Measurements from ENCODE around the gene B4GALT7. TPM values are rescaled to one million over a fixed set of nuclear protein-coding genes. Genes with fewer than 3 reads are reported as not detected.

The B4GALT7 gene
- total and polyA plus RNA-seq, 2 donors, result 14.3 to 29.4 TPM

- Histone ChIP-seq H3K36me3 (ENCODE audit: insufficient read depth) (no peaks in the 10 kb centered on the region), H3K27ac (ENCODE audit: low read depth) (no peak overlapping the region)
Measured at GRCh38 chr5:177600508-177601018, 631 bp downstream of the B4GALT7 start.

DNA sequence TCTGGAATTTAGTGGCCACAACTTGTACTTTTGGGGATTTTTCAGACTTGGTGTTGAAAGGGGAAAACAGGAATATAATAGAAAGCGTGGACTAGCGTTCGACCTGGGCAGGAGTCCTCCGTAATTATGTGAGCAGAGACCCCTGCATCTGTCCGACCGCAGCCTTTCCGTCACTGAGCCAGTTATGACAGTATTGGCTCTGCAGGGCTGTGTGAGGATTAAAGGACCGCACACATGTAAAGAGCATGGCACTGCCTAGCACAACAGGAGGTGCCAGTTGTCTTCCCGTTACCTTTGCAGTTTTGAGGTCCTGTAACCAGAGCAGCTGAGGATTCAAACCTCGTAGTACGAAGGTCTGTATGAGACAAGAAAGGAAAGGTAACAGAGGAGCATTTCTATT lies 1.2 kb downstream of the B4GALT7 start:
- Histone ChIP-seq H3K4me3 (ENCODE audit: low read depth, low read length) (no peak overlapping the region), H3K4me1 (ENCODE audit: insufficient read depth) (no peaks in the 10 kb centered on the region), H3K27ac (ENCODE audit: low read depth) (no peak overlapping the region), H3K36me3 (ENCODE audit: insufficient read depth) (no peaks in the 10 kb centered on the region)
- no peak for DNase-seq (ENCODE audit: extremely low spot score)
- WGBS, result 92% methylated on average over 11 of the region's 11 CpGs

More at GRCh38 chr5:177600508-177601018, 631 bp downstream of the B4GALT7 start:
- Histone ChIP-seq H3K4me1 (ENCODE audit: insufficient read depth) (no peaks in the 10 kb centered on the region), H3K4me3 (ENCODE audit: low read depth, low read length) (peak overlapping the region; percentile 81)
- no peak for DNase-seq (ENCODE audit: extremely low spot score)
- 4% methylated on average over 16 of the region's 16 CpGs for WGBS

GRCh38 chr5:177601577-177602457 lies 1.9 kb downstream of the B4GALT7 start:
- Histone ChIP-seq H3K36me3 (ENCODE audit: insufficient read depth) (no peaks in the 10 kb centered on the region), H3K27ac (ENCODE audit: low read depth) (no peak overlapping the region), H3K4me3 (ENCODE audit: low read depth, low read length) (no peak overlapping the region), H3K4me1 (ENCODE audit: insufficient read depth) (no peaks in the 10 kb centered on the region)
- 86% methylated on average over 13 of the region's 13 CpGs for WGBS
- no peak for DNase-seq (ENCODE audit: extremely low spot score)

- Histone ChIP-seq H3K4me1 (ENCODE audit: insufficient read depth) (no peaks in the 10 kb centered on the region), H3K4me3 (ENCODE audit: low read depth, low read length) (no peak overlapping the region), H3K36me3 (ENCODE audit: insufficient read depth) (no peaks in the 10 kb centered on the region), H3K27ac (ENCODE audit: low read depth) (no peak overlapping the region)
- 89% methylated on average over 4 of the region's 4 CpGs for WGBS
- DNase-seq (ENCODE audit: extremely low spot score), result no peak
Measured at GRCh38 chr5:177602458-177602830, 2.5 kb downstream of the B4GALT7 start.

GRCh38 chr5:177603631-177604030 lies 3.7 kb downstream of the B4GALT7 start:
- no peak overlapping the region for H3K4me3 ChIP-seq (ENCODE audit: low read depth, low read length)
- 79% methylated on average over 8 of the region's 8 CpGs for WGBS
- no peak overlapping the region for H3K27ac ChIP-seq (ENCODE audit: low read depth)
- no peaks in the 10 kb centered on the region for H3K36me3 ChIP-seq (ENCODE audit: insufficient read depth)
- no peak for DNase-seq (ENCODE audit: extremely low spot score)
- H3K4me1 ChIP-seq (ENCODE audit: insufficient read depth), result no peaks in the 10 kb centered on the region

DNA sequence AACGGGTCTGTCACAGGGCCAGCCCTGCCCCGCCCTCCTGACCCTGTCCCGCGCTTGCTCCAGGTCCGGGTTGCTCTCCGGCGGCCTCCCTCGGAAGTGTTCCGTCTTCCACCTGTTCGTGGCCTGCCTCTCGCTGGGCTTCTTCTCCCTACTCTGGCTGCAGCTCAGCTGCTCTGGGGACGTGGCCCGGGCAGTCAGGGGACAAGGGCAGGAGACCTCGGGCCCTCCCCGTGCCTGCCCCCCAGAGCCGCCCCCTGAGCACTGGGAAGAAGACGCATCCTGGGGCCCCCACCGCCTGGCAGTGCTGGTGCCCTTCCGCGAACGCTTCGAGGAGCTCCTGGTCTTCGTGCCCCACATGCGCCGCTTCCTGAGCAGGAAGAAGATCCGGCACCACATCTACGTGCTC lies 4.2 kb downstream of the B4GALT7 start:
- Histone ChIP-seq H3K4me1 (ENCODE audit: insufficient read depth) (no peaks in the 10 kb centered on the region), H3K36me3 (ENCODE audit: insufficient read depth) (no peaks in the 10 kb centered on the region), H3K4me3 (ENCODE audit: low read depth, low read length) (no peak overlapping the region), H3K27ac (ENCODE audit: low read depth) (no peak overlapping the region)
- DNase-seq (ENCODE audit: extremely low spot score), result no peak
- 91% methylated on average over 27 of the region's 27 CpGs for WGBS

GRCh38 chr5:177604656-177605055 lies 4.7 kb downstream of the B4GALT7 start:
- DNase-seq (ENCODE audit: extremely low spot score), result no peak
- WGBS, result 82% methylated on average over 5 of the region's 5 CpGs
- H3K4me3 ChIP-seq (ENCODE audit: low read depth, low read length), result no peak overlapping the region
- H3K36me3 ChIP-seq (ENCODE audit: insufficient read depth), result no peaks in the 10 kb centered on the region
- no peaks in the 10 kb centered on the region for H3K4me1 ChIP-seq (ENCODE audit: insufficient read depth)
- H3K27ac ChIP-seq (ENCODE audit: low read depth), result no peak overlapping the region

DNA sequence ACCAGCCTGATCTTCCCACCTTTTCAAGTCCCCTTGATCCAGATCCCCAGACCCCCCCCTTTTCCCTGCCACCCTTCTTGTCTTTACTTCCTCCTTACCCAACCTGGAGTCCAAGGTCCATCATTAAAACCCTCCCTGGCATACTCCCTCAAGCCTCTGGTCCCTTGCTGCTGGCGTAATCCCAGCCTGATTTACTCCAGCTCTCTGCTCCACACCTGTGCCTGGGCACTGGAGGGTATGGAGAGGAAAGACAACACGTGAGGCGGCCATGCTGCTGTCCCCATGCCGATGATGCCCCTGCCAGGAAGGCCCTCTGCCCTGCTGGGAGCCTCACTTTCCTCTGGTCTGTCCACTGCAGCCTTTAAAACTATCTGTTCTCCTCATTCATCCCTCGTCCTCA lies 5.1 kb downstream of the B4GALT7 start:
- no peak overlapping the region for H3K4me3 ChIP-seq (ENCODE audit: low read depth, low read length)
- WGBS, result 90% methylated on average over 5 of the region's 5 CpGs
- H3K36me3 ChIP-seq (ENCODE audit: insufficient read depth), result no peaks in the 10 kb centered on the region
- H3K4me1 ChIP-seq (ENCODE audit: insufficient read depth), result no peaks in the 10 kb centered on the region
- no peak overlapping the region for H3K27ac ChIP-seq (ENCODE audit: low read depth)
- no peak for DNase-seq (ENCODE audit: extremely low spot score)

GRCh38 chr5:177605667-177606066 lies 5.7 kb downstream of the B4GALT7 start:
- Histone ChIP-seq H3K36me3 (ENCODE audit: insufficient read depth) (no peaks in the 10 kb centered on the region), H3K27ac (ENCODE audit: low read depth) (no peak overlapping the region), H3K4me3 (ENCODE audit: low read depth, low read length) (no peak overlapping the region), H3K4me1 (ENCODE audit: insufficient read depth) (no peaks in the 10 kb centered on the region)
- WGBS, result 83% methylated on average over 6 of the region's 6 CpGs
- DNase-seq (ENCODE audit: extremely low spot score), result no peak

GRCh38 chr5:177606071-177607051 lies 6.4 kb downstream of the B4GALT7 start:
- Histone ChIP-seq H3K36me3 (ENCODE audit: insufficient read depth) (no peaks in the 10 kb centered on the region), H3K27ac (ENCODE audit: low read depth) (no peak overlapping the region), H3K4me3 (ENCODE audit: low read depth, low read length) (no peak overlapping the region), H3K4me1 (ENCODE audit: insufficient read depth) (no peaks in the 10 kb centered on the region)
- 86% methylated on average over 22 of the region's 22 CpGs for WGBS
- DNase-seq (ENCODE audit: extremely low spot score), result no peak

- H3K36me3 ChIP-seq (ENCODE audit: insufficient read depth), result no peaks in the 10 kb centered on the region
- H3K27ac ChIP-seq (ENCODE audit: low read depth), result no peak overlapping the region
- DNase-seq (ENCODE audit: extremely low spot score), result no peak
- H3K4me3 ChIP-seq (ENCODE audit: low read depth, low read length), result no peak overlapping the region
- no peaks in the 10 kb centered on the region for H3K4me1 ChIP-seq (ENCODE audit: insufficient read depth)
- 52% methylated on average over 11 of the region's 11 CpGs for WGBS
Measured at GRCh38 chr5:177607115-177607451, 7.2 kb downstream of the B4GALT7 start.

GRCh38 chr5:177607452-177608192 lies 7.7 kb downstream of the B4GALT7 start:
- peak; percentile 40 for DNase-seq (ENCODE audit: extremely low spot score)
- WGBS, result 17% methylated on average over 15 of the region's 15 CpGs
- Histone ChIP-seq H3K4me1 (ENCODE audit: insufficient read depth) (no peaks in the 10 kb centered on the region), H3K27ac (ENCODE audit: low read depth) (no peak overlapping the region), H3K36me3 (ENCODE audit: insufficient read depth) (no peaks in the 10 kb centered on the region), H3K4me3 (ENCODE audit: low read depth, low read length) (no peak overlapping the region)

Data from urinary bladder (tissue), 4 donors.